ENCODE data around the gene SORCS3. TPM values are rescaled to one million over a fixed set of nuclear protein-coding genes. Genes with fewer than 3 reads are reported as not detected.

The SORCS3 gene
- total RNA-seq, 3 donors from 2014 or later (not counting 1 experiment from before 2014, with no cell fraction given): 0.05 to 0.09 TPM; not detected in 1

GRCh38 chr10:105017691-105018090 is 376.6 kb downstream of the SORCS3 start:
- H3K4me3 ChIP-seq (ENCODE audit: low read length): no peak overlapping the region
- H3K9me3 ChIP-seq (ENCODE audit: control insufficient read depth, insufficient read depth, low read length): no peaks in the 10 kb centered on the region
- H3K4me3 Mint-ChIP-seq: no peak overlapping the region
- H3K27me3 Mint-ChIP-seq (ENCODE audit: low read depth in 2 of 2): no peaks in the 10 kb centered on the region
- H3K4me1 ChIP-seq (ENCODE audit: control insufficient read depth, insufficient read depth, low read length): no peaks in the 10 kb centered on the region
- no peaks in the 10 kb centered on the region for H3K4me1 Mint-ChIP-seq
- TF ChIP-seq CTCF (IDR thresholded peaks at IDR 0.05): no peak
- no peak for DNase-seq
- no peaks in the 10 kb centered on the region for H3K36me3 ChIP-seq (ENCODE audit: control insufficient read depth, insufficient read depth, low read length)
- H3K27me3 ChIP-seq (ENCODE audit: control insufficient read depth, insufficient read depth, low read length): no peaks in the 10 kb centered on the region
- intact Hi-C loops (cut with micrococcal nuclease): no loop called here
- H3K36me3 Mint-ChIP-seq: no peaks in the 10 kb centered on the region
- peaks cover 6 to 7% of the 10 kb centered on the region in 2 donors for H3K9me3 Mint-ChIP-seq
- H3K27ac Mint-ChIP-seq: no peak overlapping the region
- H3K27ac ChIP-seq (ENCODE audit: low read length): no peak overlapping the region
- no peak for ATAC-seq

- Mint-ChIP-seq H3K27ac (no peak overlapping the region), H3K9me3 (peaks cover 4 to 6% of the 10 kb centered on the region in 2 donors), H3K27me3 (ENCODE audit: low read depth in 2 of 2) (no peaks in the 10 kb centered on the region), H3K36me3 (no peaks in the 10 kb centered on the region), H3K4me1 (no peaks in the 10 kb centered on the region), H3K4me3 (no peak overlapping the region)
- Histone ChIP-seq H3K4me1 (ENCODE audit: control insufficient read depth, insufficient read depth, low read length) (no peaks in the 10 kb centered on the region), H3K4me3 (ENCODE audit: low read length) (no peak overlapping the region), H3K27me3 (ENCODE audit: control insufficient read depth, insufficient read depth, low read length) (no peaks in the 10 kb centered on the region), H3K36me3 (ENCODE audit: control insufficient read depth, insufficient read depth, low read length) (no peaks in the 10 kb centered on the region), H3K9me3 (ENCODE audit: control insufficient read depth, insufficient read depth, low read length) (no peaks in the 10 kb centered on the region), H3K27ac (ENCODE audit: low read length) (no peak overlapping the region)
- intact Hi-C loops (cut with micrococcal nuclease): no loop called here
- ATAC-seq (no peak), DNase-seq (no peak)
- no peak for TF ChIP-seq CTCF (IDR thresholded peaks at IDR 0.05)
- WGBS (ENCODE audit: insufficient coverage): 60% methylated on average over 6 of the region's 6 CpGs
Measured at GRCh38 chr10:105023211-105024111, 382.4 kb downstream of the SORCS3 start.

DNA sequence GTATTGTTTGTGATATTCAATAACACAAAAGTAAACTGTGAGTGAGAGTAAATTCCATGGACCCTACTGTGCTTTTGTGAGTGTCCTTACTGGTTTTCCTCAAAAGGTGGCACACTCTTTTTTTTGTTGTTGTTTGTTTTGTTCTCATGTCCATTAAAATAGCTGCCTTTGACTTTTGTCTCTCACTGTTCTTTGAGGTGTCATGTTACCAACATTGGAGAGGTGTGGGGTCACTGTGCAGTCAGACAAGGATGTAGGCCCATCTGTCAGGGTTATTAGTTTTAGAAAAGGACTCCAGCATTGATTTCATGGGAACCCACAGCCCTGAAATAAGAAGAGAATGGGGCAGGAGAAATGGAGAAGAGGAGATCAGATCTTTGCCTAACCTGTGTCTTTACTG is 383.1 kb downstream of the SORCS3 start:
- no peak for TF ChIP-seq CTCF (IDR thresholded peaks at IDR 0.05)
- Mint-ChIP-seq H3K9me3 (peaks cover 2 to 4% of the 10 kb centered on the region in 2 donors), H3K36me3 (no peaks in the 10 kb centered on the region), H3K4me1 (no peaks in the 10 kb centered on the region), H3K4me3 (no peak overlapping the region), H3K27me3 (ENCODE audit: low read depth in 2 of 2) (no peaks in the 10 kb centered on the region), H3K27ac (no peak overlapping the region)
- H3K9me3 ChIP-seq (ENCODE audit: control insufficient read depth, insufficient read depth, low read length): no peaks in the 10 kb centered on the region
- no peak overlapping the region for H3K27ac ChIP-seq (ENCODE audit: low read length)
- intact Hi-C loops (cut with micrococcal nuclease): no loop called here
- H3K4me3 ChIP-seq (ENCODE audit: low read length): no peak overlapping the region
- no peaks in the 10 kb centered on the region for H3K36me3 ChIP-seq (ENCODE audit: control insufficient read depth, insufficient read depth, low read length)
- ATAC-seq (no peak), DNase-seq (no peak)
- no peaks in the 10 kb centered on the region for H3K27me3 ChIP-seq (ENCODE audit: control insufficient read depth, insufficient read depth, low read length)
- no peaks in the 10 kb centered on the region for H3K4me1 ChIP-seq (ENCODE audit: control insufficient read depth, insufficient read depth, low read length)

DNA sequence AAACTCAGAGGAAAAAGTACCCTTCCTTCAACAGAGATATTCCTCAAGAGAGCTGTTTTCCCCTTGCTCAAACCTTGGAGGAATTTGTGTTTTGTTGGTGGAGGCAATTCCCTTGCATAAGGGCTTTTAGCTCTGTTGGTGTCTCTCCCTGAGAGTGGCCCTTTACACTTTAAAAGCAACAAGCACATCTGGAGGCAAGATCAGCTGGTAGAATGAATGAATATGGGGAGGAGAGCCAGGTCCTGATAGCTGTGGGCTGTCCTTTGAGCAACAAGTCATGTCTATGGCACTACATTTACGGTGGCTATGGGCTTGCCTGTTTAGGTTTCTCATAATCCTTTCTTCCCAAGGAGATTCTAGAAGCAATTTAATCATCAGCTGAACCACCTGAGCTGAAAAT is 384.0 kb downstream of the SORCS3 start:
- Mint-ChIP-seq H3K4me3 (no peak overlapping the region), H3K4me1 (no peaks in the 10 kb centered on the region), H3K27ac (no peak overlapping the region), H3K27me3 (ENCODE audit: low read depth in 2 of 2) (no peaks in the 10 kb centered on the region), H3K36me3 (no peaks in the 10 kb centered on the region), H3K9me3 (peaks cover 0 to 2% of the 10 kb centered on the region in 2 donors)
- H3K9me3 ChIP-seq (ENCODE audit: control insufficient read depth, insufficient read depth, low read length): no peaks in the 10 kb centered on the region
- no peak for TF ChIP-seq CTCF (IDR thresholded peaks at IDR 0.05)
- no peak for ATAC-seq
- intact Hi-C loops (cut with micrococcal nuclease): no loop called here
- no peaks in the 10 kb centered on the region for H3K36me3 ChIP-seq (ENCODE audit: control insufficient read depth, insufficient read depth, low read length)
- no peaks in the 10 kb centered on the region for H3K27me3 ChIP-seq (ENCODE audit: control insufficient read depth, insufficient read depth, low read length)
- 78% methylated on average over 1 of the region's 1 CpG for WGBS (ENCODE audit: insufficient coverage)
- H3K4me3 ChIP-seq (ENCODE audit: low read length): no peak overlapping the region
- no peak overlapping the region for H3K27ac ChIP-seq (ENCODE audit: low read length)
- H3K4me1 ChIP-seq (ENCODE audit: control insufficient read depth, insufficient read depth, low read length): no peaks in the 10 kb centered on the region
- DNase-seq: no peak

All from natural killer cell (primary cell).